Astrocyte (in vitro differentiated cells and primary cell): Measurements from ENCODE around the gene FFAR1. TPM values are rescaled to one million over a fixed set of nuclear protein-coding genes. Genes with fewer than 3 reads are reported as not detected.

Experiments
- DNase-seq: peaks from one replicate; pipeline ENCODE4 v3.0.0-alpha.2; 2010; ENCODE audit warnings: low read depth
- FAIRE-seq: peaks from 2 replicates; lab custom pipeline; 2011; peaks lifted over from hg19 to GRCh38; lab: Jason Lieb, UNC
- H2AFZ ChIP-seq: 2 replicates; pipeline ENCODE4 v1.6.0; 2012; ENCODE audit warnings: low read depth, low read length, inconsistent platforms
- H3K27ac ChIP-seq: 2 replicates; pipeline ENCODE4 v1.5.1; 2011; ENCODE audit warnings: low read depth, low read length, inconsistent platforms
- H3K27me3 ChIP-seq: 2 replicates; pipeline ENCODE4 v1.6.0; 2011; ENCODE audit warnings: low read length, inconsistent platforms; ENCODE audit not compliant: insufficient read depth
- H3K36me3 ChIP-seq: 2 replicates; pipeline ENCODE4 v1.5.1; 2011; ENCODE audit warnings: low read length, inconsistent platforms; ENCODE audit not compliant: insufficient read depth
- H3K4me1 ChIP-seq: 2 replicates; pipeline ENCODE4 v1.5.1; 2011; ENCODE audit warnings: low read length, inconsistent platforms; ENCODE audit not compliant: insufficient read depth
- H3K4me2 ChIP-seq: 2 replicates; pipeline ENCODE4 v1.6.0; 2012; ENCODE audit warnings: low read length, inconsistent platforms
- H3K4me3 ChIP-seq: 2 replicates; pipeline ENCODE4 v1.5.1; 2011; ENCODE audit warnings: low read depth, mild to moderate bottlenecking, low read length, inconsistent platforms; ENCODE audit not compliant: insufficient read depth
- H3K79me2 ChIP-seq: 2 replicates; pipeline ENCODE4 v1.6.0; 2012; ENCODE audit warnings: mild to moderate bottlenecking, low read length, inconsistent platforms; ENCODE audit not compliant: insufficient read depth
- H3K9ac ChIP-seq: 2 replicates; pipeline ENCODE4 v1.6.0; 2012; ENCODE audit warnings: mild to moderate bottlenecking, low read length, inconsistent platforms
- H3K9me3 ChIP-seq: 2 replicates; pipeline ENCODE4 v1.5.1; 2012; ENCODE audit warnings: low read depth, mild to moderate bottlenecking, low read length, inconsistent platforms; ENCODE audit not compliant: insufficient read depth
- H4K20me1 ChIP-seq: 2 replicates; pipeline ENCODE4 v1.6.0; 2012; ENCODE audit warnings: low read length, inconsistent platforms; ENCODE audit not compliant: insufficient read depth
- H3K27ac Mint-ChIP-seq: one replicate; pipeline ENCODE4 v1.8.0; 2021; ENCODE audit warnings: mild to moderate bottlenecking, mixed read lengths; ENCODE audit not compliant: unreplicated experiment
- H3K27me3 Mint-ChIP-seq: one replicate; pipeline ENCODE4 v1.8.0; 2021; ENCODE audit warnings: low read depth, mixed read lengths; ENCODE audit not compliant: unreplicated experiment
- H3K36me3 Mint-ChIP-seq: one replicate; pipeline ENCODE4 v1.8.0; 2021; ENCODE audit warnings: low read depth, mixed read lengths; ENCODE audit not compliant: unreplicated experiment
- H3K4me1 Mint-ChIP-seq: one replicate; pipeline ENCODE4 v1.8.0; 2021; ENCODE audit warnings: low read depth, mixed read lengths; ENCODE audit not compliant: unreplicated experiment
- H3K4me3 Mint-ChIP-seq: one replicate; pipeline ENCODE4 v1.8.0; 2021; ENCODE audit warnings: mild to moderate bottlenecking, moderate library complexity, mixed read lengths; ENCODE audit not compliant: unreplicated experiment
- H3K9me3 Mint-ChIP-seq: one replicate; pipeline ENCODE4 v1.8.0; 2021; ENCODE audit warnings: mild to moderate bottlenecking, mixed read lengths; ENCODE audit not compliant: unreplicated experiment
- CTCF ChIP-seq: IDR thresholded peaks from 2 replicates; pipeline ENCODE4 v1.5.1; 2011; ENCODE audit warnings: low read depth, mild to moderate bottlenecking, inconsistent platforms, low read length, moderate library complexity; ENCODE audit not compliant: insufficient read depth
- EZH2 ChIP-seq: IDR thresholded peaks from 2 replicates; pipeline ENCODE4 v1.6.1; 2012; ENCODE audit warnings: mild to moderate bottlenecking, low read length, inconsistent platforms; ENCODE audit not compliant: insufficient read depth
- total RNA-seq: library from RNA; stranded (reverse); gene quantifications from 2 replicates; pipeline ENCODE4 v1.2.1, GENCODE V29; 2021

The FFAR1 gene
- total RNA-seq, 1 donor from 2014 or later, result not detected

- DNase-seq (no peak), FAIRE-seq (no peak)
- Mint-ChIP-seq H3K36me3 (no peaks in the 10 kb centered on the region), H3K27ac (no peak overlapping the region), H3K4me1 (no peaks in the 10 kb centered on the region), H3K9me3 (no peaks in the 10 kb centered on the region), H3K4me3 (no peak overlapping the region), H3K27me3 (peaks cover 25% of the 10 kb centered on the region)
- Histone ChIP-seq H3K27me3 (no peaks in the 10 kb centered on the region), H3K36me3 (no peaks in the 10 kb centered on the region), H4K20me1 (no peaks in the 10 kb centered on the region), H3K27ac (no peak overlapping the region), H3K9me3 (no peaks in the 10 kb centered on the region), H3K9ac (no peak overlapping the region), H3K79me2 (no peaks in the 10 kb centered on the region), H3K4me2 (no peak overlapping the region), H3K4me1 (no peaks in the 10 kb centered on the region), H3K4me3 (no peak overlapping the region), H2AFZ (no peak overlapping the region)
- no peak for TF ChIP-seq CTCF
- TF ChIP-seq EZH2, result no peak
Measured at GRCh38 chr19:35363711-35364425, 16.2 kb downstream of the FFAR1 start.

- H4K20me1 ChIP-seq, result no peaks in the 10 kb centered on the region
- H3K4me1 ChIP-seq, result no peaks in the 10 kb centered on the region
- peaks cover 25% of the 10 kb centered on the region for H3K27me3 Mint-ChIP-seq
- no peak for DNase-seq
- no peak overlapping the region for H3K27ac ChIP-seq
- no peaks in the 10 kb centered on the region for H3K9me3 ChIP-seq
- H3K36me3 Mint-ChIP-seq, result no peaks in the 10 kb centered on the region
- no peaks in the 10 kb centered on the region for H3K4me1 Mint-ChIP-seq
- no peak overlapping the region for H3K9ac ChIP-seq
- H2AFZ ChIP-seq, result no peak overlapping the region
- H3K4me2 ChIP-seq, result no peak overlapping the region
- no peak for TF ChIP-seq CTCF
- TF ChIP-seq EZH2, result no peak
- no peaks in the 10 kb centered on the region for H3K9me3 Mint-ChIP-seq
- no peaks in the 10 kb centered on the region for H3K27me3 ChIP-seq
- H3K4me3 Mint-ChIP-seq, result no peak overlapping the region
- H3K27ac Mint-ChIP-seq, result no peak overlapping the region
- no peak overlapping the region for H3K4me3 ChIP-seq
- no peaks in the 10 kb centered on the region for H3K79me2 ChIP-seq
- no peak for FAIRE-seq
- no peaks in the 10 kb centered on the region for H3K36me3 ChIP-seq
Measured at GRCh38 chr19:35365303-35365702, 17.6 kb downstream of the FFAR1 start.

GRCh38 chr19:35368378-35368777 is 20.7 kb downstream of the FFAR1 start:
- Histone ChIP-seq H3K4me3 (no peak overlapping the region), H4K20me1 (no peaks in the 10 kb centered on the region), H2AFZ (no peak overlapping the region), H3K27me3 (no peaks in the 10 kb centered on the region), H3K9me3 (no peaks in the 10 kb centered on the region), H3K27ac (no peak overlapping the region), H3K4me2 (no peak overlapping the region), H3K4me1 (no peaks in the 10 kb centered on the region), H3K79me2 (no peaks in the 10 kb centered on the region), H3K9ac (no peak overlapping the region), H3K36me3 (no peaks in the 10 kb centered on the region)
- Mint-ChIP-seq H3K9me3 (peaks cover 2% of the 10 kb centered on the region), H3K27me3 (peaks cover 14% of the 10 kb centered on the region), H3K4me3 (no peak overlapping the region), H3K4me1 (no peaks in the 10 kb centered on the region), H3K27ac (no peak overlapping the region), H3K36me3 (no peaks in the 10 kb centered on the region)
- no peak for TF ChIP-seq EZH2
- no peak for TF ChIP-seq CTCF
- FAIRE-seq, result no peak
- no peak for DNase-seq
